SK-N-SH (cell line): ENCODE results near the gene LMF1.

Experiments
- GABPA ChIP-seq: IDR thresholded peaks from 2 replicates; pipeline ENCODE4 v1.4.0; 2012; ENCODE audit warnings: low read depth, mild to moderate bottlenecking
- MEF2A ChIP-seq: IDR thresholded peaks from 2 replicates; pipeline ENCODE4 v1.4.0; 2012; ENCODE audit warnings: low read depth, borderline replicate concordance
- POLR2AphosphoS5 ChIP-seq: IDR thresholded peaks from 2 replicates; pipeline ENCODE4 v1.6.1; 2012; ENCODE audit warnings: low read depth, low read length
- TF ChIP-seq, protein P1 (sequence below): fragments of 200-600 bp; sonication (generic); IDR thresholded peaks from 2 replicates; pipeline ENCODE4 v1.6.1; 2017; ENCODE audit warnings: antibody characterized with exemption, mild to moderate bottlenecking, moderate library complexity
- TF ChIP-seq, protein P2 (sequence below): IDR thresholded peaks from 2 replicates; pipeline ENCODE4 v1.6.1; 2012; ENCODE audit warnings: mild to moderate bottlenecking, low read depth, low read length, moderate library complexity

DNA sequence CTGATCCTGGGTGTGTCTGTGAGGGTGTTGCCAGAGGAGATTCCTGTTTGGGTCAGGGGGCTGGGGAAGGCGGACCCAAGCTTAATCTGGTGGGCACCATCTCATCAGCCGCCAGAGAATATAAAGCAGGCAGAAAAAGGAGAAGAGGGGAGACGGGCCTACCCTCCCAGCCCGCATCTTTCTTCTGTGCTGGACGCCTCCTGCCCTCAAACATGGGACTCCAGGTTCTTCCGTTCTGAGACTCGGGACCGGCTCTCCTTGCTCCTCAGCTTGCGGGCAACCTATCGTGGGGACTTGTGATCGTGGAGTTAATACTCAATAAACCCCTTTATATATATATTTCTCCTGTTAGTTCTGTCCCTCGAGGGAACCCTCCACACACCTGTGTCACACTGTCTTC lies 64.5 kb downstream of the LMF1 start:
- no peak for TF ChIP-seq GABPA
- TF ChIP-seq, protein P1, sequence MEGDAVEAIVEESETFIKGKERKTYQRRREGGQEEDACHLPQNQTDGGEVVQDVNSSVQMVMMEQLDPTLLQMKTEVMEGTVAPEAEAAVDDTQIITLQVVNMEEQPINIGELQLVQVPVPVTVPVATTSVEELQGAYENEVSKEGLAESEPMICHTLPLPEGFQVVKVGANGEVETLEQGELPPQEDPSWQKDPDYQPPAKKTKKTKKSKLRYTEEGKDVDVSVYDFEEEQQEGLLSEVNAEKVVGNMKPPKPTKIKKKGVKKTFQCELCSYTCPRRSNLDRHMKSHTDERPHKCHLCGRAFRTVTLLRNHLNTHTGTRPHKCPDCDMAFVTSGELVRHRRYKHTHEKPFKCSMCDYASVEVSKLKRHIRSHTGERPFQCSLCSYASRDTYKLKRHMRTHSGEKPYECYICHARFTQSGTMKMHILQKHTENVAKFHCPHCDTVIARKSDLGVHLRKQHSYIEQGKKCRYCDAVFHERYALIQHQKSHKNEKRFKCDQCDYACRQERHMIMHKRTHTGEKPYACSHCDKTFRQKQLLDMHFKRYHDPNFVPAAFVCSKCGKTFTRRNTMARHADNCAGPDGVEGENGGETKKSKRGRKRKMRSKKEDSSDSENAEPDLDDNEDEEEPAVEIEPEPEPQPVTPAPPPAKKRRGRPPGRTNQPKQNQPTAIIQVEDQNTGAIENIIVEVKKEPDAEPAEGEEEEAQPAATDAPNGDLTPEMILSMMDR: no peak
- no peak for TF ChIP-seq POLR2AphosphoS5
- TF ChIP-seq MEF2A: no peak
- TF ChIP-seq, protein P2, sequence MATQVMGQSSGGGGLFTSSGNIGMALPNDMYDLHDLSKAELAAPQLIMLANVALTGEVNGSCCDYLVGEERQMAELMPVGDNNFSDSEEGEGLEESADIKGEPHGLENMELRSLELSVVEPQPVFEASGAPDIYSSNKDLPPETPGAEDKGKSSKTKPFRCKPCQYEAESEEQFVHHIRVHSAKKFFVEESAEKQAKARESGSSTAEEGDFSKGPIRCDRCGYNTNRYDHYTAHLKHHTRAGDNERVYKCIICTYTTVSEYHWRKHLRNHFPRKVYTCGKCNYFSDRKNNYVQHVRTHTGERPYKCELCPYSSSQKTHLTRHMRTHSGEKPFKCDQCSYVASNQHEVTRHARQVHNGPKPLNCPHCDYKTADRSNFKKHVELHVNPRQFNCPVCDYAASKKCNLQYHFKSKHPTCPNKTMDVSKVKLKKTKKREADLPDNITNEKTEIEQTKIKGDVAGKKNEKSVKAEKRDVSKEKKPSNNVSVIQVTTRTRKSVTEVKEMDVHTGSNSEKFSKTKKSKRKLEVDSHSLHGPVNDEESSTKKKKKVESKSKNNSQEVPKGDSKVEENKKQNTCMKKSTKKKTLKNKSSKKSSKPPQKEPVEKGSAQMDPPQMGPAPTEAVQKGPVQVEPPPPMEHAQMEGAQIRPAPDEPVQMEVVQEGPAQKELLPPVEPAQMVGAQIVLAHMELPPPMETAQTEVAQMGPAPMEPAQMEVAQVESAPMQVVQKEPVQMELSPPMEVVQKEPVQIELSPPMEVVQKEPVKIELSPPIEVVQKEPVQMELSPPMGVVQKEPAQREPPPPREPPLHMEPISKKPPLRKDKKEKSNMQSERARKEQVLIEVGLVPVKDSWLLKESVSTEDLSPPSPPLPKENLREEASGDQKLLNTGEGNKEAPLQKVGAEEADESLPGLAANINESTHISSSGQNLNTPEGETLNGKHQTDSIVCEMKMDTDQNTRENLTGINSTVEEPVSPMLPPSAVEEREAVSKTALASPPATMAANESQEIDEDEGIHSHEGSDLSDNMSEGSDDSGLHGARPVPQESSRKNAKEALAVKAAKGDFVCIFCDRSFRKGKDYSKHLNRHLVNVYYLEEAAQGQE: no peak
